ENCODE data around the gene CTSA. TPM values are rescaled to one million over a fixed set of nuclear protein-coding genes. Genes with fewer than 3 reads are reported as not detected.

The CTSA gene
- total RNA-seq, 1 experiment from 2014 or later = 109 TPM

DNA sequence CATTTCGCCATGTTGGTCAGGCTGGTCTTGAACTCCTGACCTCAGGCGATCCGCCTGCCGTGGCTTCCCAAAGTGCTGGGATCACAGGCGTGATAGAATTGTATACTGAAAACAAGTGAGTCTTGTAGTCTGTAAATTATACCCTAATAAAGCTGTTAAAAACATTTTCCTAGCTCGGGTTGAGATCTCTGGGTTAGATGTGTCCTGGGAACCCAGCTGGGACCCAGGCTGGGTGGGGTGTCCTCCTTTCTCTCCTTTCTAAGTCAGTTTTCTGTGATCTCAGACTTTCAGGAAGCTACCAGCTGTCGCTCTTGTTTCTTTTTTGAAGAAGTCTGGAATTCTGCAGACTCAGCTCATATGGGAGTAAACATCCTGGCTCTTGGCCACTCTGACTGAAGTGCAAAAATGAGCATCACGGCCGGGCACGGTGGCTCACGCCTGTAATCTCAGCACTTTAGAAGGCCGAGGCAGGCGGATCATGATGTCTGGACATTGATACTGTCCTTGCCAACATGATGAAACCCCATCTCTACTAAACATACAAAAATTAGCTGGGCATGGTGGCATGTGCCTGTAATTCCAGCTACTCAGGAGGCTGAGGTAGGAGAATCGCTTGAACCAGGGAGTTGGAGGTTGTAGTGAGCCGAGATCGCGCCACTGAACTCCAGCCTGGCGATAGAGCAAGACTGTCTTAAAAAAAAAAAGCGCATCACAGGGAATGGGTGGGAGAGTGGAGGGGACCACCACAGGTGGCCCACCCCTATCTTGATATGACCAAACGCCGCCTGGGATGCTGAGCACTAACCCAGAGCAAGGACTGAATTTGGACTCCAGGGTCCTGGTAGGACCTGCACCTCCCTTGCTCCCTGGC, 33.5 kb downstream of the CTSA start:
- no peaks in the 10 kb centered on the region for H4K20me1 ChIP-seq (ENCODE audit: insufficient read depth)
- no peak for DNase-seq (ENCODE audit: low read depth, low spot score)
- ChIA-PET POLR2A (interaction anchor here (2.6 kb wide), 1 partner anchor 10 kb away, joined by 15 read pairs; the partner anchor contains the start of gene PCIF1), RAD21 (ENCODE audit: low non-redundant PET in 1 of 2, low total read pairs in 2 of 2, uncharacterized antibody in 2 of 2, unreplicated experiment in 2 of 2) (no interaction called here), CTCF (no interaction called here)
- no peaks in the 10 kb centered on the region for H3K9me2 ChIP-seq (ENCODE audit: insufficient read depth)
- BruUV-seq (replicated peaks) = no TSS peak
- H3K36me3 ChIP-seq (ENCODE audit: control insufficient read depth in 1 of 2, insufficient read depth in 2 of 2, low read length in 2 of 2) = no peaks in the 10 kb centered on the region
- no peak overlapping the region for H3K27ac ChIP-seq (ENCODE audit: low read depth, low read length)
- H3K27me3 ChIP-seq (ENCODE audit: insufficient read depth, low read length) = no peaks in the 10 kb centered on the region
- intact Hi-C loops (cut with micrococcal nuclease) = no loop called here
- H3K9ac ChIP-seq (ENCODE audit: low read length) = no peak overlapping the region
- H3K4me3 ChIP-seq (replicated peaks in 1 of 2; ENCODE audit: low read depth in 1 of 2, low read length in 2 of 2) = no peak overlapping the region
- H3K4me1 ChIP-seq (ENCODE audit: control insufficient read depth in 1 of 2, insufficient read depth in 2 of 2, low read length in 2 of 2) = no peaks in the 10 kb centered on the region
- TF ChIP-seq SP1 (IDR thresholded peaks at IDR 0.05; ENCODE audit: low read depth) (no peak), TCF7L2 (IDR thresholded peaks at IDR 0.05; ENCODE audit: borderline replicate concordance, extremely low read depth, insufficient read depth, insufficient read length) (no peak), ELF1 (IDR thresholded peaks at IDR 0.05; ENCODE audit: borderline replicate concordance, low read depth) (no peak), RAD21 (IDR thresholded peaks at IDR 0.05; ENCODE audit: low read depth) (no peak), JUND (IDR thresholded peaks at IDR 0.05) (no peak)
- TF ChIP-seq, protein P1, sequence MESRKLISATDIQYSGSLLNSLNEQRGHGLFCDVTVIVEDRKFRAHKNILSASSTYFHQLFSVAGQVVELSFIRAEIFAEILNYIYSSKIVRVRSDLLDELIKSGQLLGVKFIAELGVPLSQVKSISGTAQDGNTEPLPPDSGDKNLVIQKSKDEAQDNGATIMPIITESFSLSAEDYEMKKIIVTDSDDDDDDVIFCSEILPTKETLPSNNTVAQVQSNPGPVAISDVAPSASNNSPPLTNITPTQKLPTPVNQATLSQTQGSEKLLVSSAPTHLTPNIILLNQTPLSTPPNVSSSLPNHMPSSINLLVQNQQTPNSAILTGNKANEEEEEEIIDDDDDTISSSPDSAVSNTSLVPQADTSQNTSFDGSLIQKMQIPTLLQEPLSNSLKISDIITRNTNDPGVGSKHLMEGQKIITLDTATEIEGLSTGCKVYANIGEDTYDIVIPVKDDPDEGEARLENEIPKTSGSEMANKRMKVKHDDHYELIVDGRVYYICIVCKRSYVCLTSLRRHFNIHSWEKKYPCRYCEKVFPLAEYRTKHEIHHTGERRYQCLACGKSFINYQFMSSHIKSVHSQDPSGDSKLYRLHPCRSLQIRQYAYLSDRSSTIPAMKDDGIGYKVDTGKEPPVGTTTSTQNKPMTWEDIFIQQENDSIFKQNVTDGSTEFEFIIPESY (IDR thresholded peaks at IDR 0.05; ENCODE audit: extremely low read depth, insufficient replicate concordance, low read length) = no peak
- no peaks in the 10 kb centered on the region for H3K79me2 ChIP-seq (ENCODE audit: insufficient read depth, low read length)
- H3K9me3 ChIP-seq (ENCODE audit: control insufficient read depth in 1 of 2, insufficient read depth in 1 of 2, low read depth in 1 of 2, low read length in 2 of 2) = no peaks in the 10 kb centered on the region
- H3K4me2 ChIP-seq (ENCODE audit: low read length) = no peak overlapping the region
- no peak for ATAC-seq
- H2AFZ ChIP-seq (ENCODE audit: low read depth, low read length, poor library complexity, severe bottlenecking) = no peak overlapping the region
